ENCODE results near the gene CAMKK1.

- TF ChIP-seq MAX (IDR thresholded peaks at IDR 0.05; ENCODE audit: insufficient read depth, insufficient read length) (no peak), CTCF (IDR thresholded peaks at IDR 0.05; ENCODE audit: extremely low read depth in 1 of 2, insufficient read depth in 1 of 2, low read depth in 1 of 2, low read length in 2 of 2) (no peak), EZH2 (IDR thresholded peaks at IDR 0.05; ENCODE audit: borderline replicate concordance, low read depth, low read length, severe bottlenecking) (no peak), POLR2A (IDR thresholded peaks at IDR 0.05; ENCODE audit: low read depth, low read length) (no peak), POLR2AphosphoS5 (IDR thresholded peaks at IDR 0.05; ENCODE audit: insufficient read depth, low read depth, low read length) (no peak)
These were observed 7.6 kb downstream of the CAMKK1 start for GRCh38 chr17:3885271-3885670.

Measured in endothelial cell of umbilical vein (primary cell).